HCEC 1CT (cell line): ENCODE results near the gene KIF5C.

Experiments
- DNase-seq: peaks from one replicate; pipeline ENCODE4 v3.0.0-alpha.2; 2017

KIF5C gene

GRCh38 chr2:148926981-148927401 is 52.0 kb downstream of the KIF5C start:
- DNase-seq: no peak

GRCh38 chr2:148928395-148928794 is 53.4 kb downstream of the KIF5C start:
- DNase-seq: no peak

GRCh38 chr2:148930046-148930775 is 55.2 kb downstream of the KIF5C start:
- no peak for DNase-seq

GRCh38 chr2:148932536-148932935 is 57.5 kb downstream of the KIF5C start:
- DNase-seq: no peak

- DNase-seq: no peak
Observed at GRCh38 chr2:148933456-148933855, 58.4 kb downstream of the KIF5C start.

- no peak for DNase-seq
Observed at GRCh38 chr2:148935791-148936190, 60.8 kb downstream of the KIF5C start.

GRCh38 chr2:148936857-148937450 is 61.9 kb downstream of the KIF5C start:
- DNase-seq: no peak

- DNase-seq: no peak
Observed at GRCh38 chr2:148939271-148939670, 64.2 kb downstream of the KIF5C start.

GRCh38 chr2:148943097-148943496 is 68.1 kb downstream of the KIF5C start:
- no peak for DNase-seq

GRCh38 chr2:148944536-148944935 is 69.5 kb downstream of the KIF5C start:
- DNase-seq: no peak

- no peak for DNase-seq
Observed at GRCh38 chr2:148947299-148947698, 72.3 kb downstream of the KIF5C start.

GRCh38 chr2:148948868-148949267 is 73.8 kb downstream of the KIF5C start:
- no peak for DNase-seq

GRCh38 chr2:148949348-148949747 is 74.3 kb downstream of the KIF5C start:
- no peak for DNase-seq

GRCh38 chr2:148952621-148953020 is 77.6 kb downstream of the KIF5C start:
- DNase-seq: no peak

- DNase-seq: no peak
Observed at GRCh38 chr2:148953426-148953825, 78.4 kb downstream of the KIF5C start.

- no peak for DNase-seq
Observed at GRCh38 chr2:148954536-148954935, 79.5 kb downstream of the KIF5C start.

GRCh38 chr2:148955798-148956197 is 80.8 kb downstream of the KIF5C start:
- no peak for DNase-seq

- no peak for DNase-seq
Observed at GRCh38 chr2:148957023-148957422, 82.0 kb downstream of the KIF5C start.

GRCh38 chr2:148959745-148960144 is 84.7 kb downstream of the KIF5C start:
- no peak for DNase-seq

- no peak for DNase-seq
Observed at GRCh38 chr2:148960483-148960882, 85.5 kb downstream of the KIF5C start.

- no peak for DNase-seq
Observed at GRCh38 chr2:148963461-148963860, 88.4 kb downstream of the KIF5C start.

- DNase-seq: no peak
Observed at GRCh38 chr2:148965623-148966437, 90.8 kb downstream of the KIF5C start.

- no peak for DNase-seq
Observed at GRCh38 chr2:148966438-148966758, 91.4 kb downstream of the KIF5C start.

- no peak for DNase-seq
Observed at GRCh38 chr2:148967056-148967455, 92.0 kb downstream of the KIF5C start.
